ENCODE data around the gene IL15. TPM values are rescaled to one million over a fixed set of nuclear protein-coding genes. Genes with fewer than 3 reads are reported as not detected.

The IL15 gene
- total and polyA plus RNA-seq, 3 donors from 2014 or later, result 1.5 to 2.7 (median 1.7) TPM

DNA sequence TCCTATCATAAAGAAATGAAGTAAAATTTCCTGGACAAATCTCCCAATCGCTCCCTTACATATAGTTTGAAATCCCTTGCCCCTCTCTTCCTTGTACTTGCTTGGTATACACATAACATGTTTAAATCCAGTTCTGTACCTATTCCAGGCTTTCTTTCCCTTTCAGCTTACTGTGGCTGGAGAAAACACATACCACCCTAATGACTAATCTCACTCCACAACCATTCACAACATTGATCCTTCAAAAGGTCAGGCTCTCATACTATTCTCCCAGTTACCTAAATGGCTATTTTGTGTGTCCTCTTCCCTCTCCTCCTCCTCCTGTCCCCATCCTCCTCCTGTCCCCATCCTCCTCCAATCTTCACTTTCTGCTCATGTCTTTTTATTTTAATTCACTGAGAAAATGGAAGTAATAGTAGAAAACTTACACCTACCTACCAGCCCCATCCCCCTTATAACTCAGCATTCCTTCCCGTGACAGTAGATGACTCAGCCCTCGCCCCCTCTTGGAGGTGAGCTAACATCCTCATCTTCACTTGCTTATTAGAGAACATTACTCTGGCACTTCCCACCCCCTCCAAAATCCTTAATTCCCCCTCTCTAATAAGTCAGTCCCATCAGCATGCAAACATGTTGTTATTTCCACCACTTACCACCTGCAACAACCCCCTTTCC lies 77.5 kb downstream of the IL15 start:
- Histone ChIP-seq H3K4me3 (no peak overlapping the region), H3K27me3 (no peaks in the 10 kb centered on the region), H3K4me1 (no peaks in the 10 kb centered on the region), H3K36me3 (ENCODE audit: low read depth, missing control alignments) (no peaks in the 10 kb centered on the region), H3K9me3 (no peaks in the 10 kb centered on the region), H3K27ac (no peak overlapping the region)
- no peak for DNase-seq
- no peak for TF ChIP-seq POLR2A (IDR thresholded peaks at IDR 0.05)
- TF ChIP-seq, protein P1, sequence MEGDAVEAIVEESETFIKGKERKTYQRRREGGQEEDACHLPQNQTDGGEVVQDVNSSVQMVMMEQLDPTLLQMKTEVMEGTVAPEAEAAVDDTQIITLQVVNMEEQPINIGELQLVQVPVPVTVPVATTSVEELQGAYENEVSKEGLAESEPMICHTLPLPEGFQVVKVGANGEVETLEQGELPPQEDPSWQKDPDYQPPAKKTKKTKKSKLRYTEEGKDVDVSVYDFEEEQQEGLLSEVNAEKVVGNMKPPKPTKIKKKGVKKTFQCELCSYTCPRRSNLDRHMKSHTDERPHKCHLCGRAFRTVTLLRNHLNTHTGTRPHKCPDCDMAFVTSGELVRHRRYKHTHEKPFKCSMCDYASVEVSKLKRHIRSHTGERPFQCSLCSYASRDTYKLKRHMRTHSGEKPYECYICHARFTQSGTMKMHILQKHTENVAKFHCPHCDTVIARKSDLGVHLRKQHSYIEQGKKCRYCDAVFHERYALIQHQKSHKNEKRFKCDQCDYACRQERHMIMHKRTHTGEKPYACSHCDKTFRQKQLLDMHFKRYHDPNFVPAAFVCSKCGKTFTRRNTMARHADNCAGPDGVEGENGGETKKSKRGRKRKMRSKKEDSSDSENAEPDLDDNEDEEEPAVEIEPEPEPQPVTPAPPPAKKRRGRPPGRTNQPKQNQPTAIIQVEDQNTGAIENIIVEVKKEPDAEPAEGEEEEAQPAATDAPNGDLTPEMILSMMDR (IDR thresholded peaks at IDR 0.05), result no peak
- intact Hi-C loops (cut with DNase I; ENCODE audit: low total_unique reads), result no loop called here
- WGBS, 2 donors, result 81 to 89% methylated on average over 3 of the region's 3 CpGs

DNA sequence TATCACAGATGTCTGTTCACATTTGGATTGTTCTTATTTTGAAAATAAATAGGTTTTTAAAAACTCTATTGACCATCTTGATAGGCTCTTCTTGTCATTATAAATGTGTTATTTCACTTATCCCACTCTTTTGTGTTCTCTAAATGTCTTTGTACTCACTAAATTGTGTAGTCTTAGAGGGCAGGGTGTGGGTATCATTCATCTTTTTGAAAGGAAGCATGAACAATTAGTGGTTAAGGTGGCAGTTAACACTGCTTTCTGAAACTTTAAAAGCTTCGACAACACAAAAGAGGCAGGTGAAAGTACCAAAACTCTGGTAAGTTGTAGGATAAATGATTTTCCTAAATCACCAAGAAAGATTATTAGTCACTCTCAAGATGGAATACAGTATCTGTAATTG lies 83.2 kb downstream of the IL15 start:
- Histone ChIP-seq H3K27me3 (no peaks in the 10 kb centered on the region), H3K4me1 (no peaks in the 10 kb centered on the region), H3K9me3 (no peaks in the 10 kb centered on the region), H3K4me3 (no peak overlapping the region), H3K27ac (no peak overlapping the region), H3K36me3 (ENCODE audit: low read depth, missing control alignments) (no peaks in the 10 kb centered on the region)
- intact Hi-C loops (cut with DNase I; ENCODE audit: low total_unique reads), result no loop called here
- TF ChIP-seq, protein P1 (IDR thresholded peaks at IDR 0.05), result no peak
- no peak for TF ChIP-seq POLR2A (IDR thresholded peaks at IDR 0.05)
- DNase-seq, result no peak
- WGBS, 2 donors, result 85 to 100% methylated on average over 1 of the region's 1 CpG

DNA sequence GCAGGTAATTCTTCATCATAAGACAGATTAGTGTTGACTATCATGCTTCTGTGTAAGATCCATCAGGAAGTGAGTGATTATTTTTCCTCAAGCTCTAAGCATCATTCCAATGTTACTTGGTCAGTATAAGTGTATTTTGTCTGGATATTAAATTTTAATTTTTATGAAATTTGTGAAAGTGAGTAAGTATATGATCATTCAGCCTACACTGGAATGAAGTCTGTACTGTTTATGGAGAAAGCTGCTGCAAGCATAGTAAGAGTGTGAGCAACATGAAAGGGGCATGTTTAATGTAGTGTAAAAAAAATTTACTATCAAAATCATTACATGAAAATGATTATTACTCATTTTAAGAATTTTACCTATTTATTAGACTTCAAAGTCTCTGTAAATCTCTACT lies 84.8 kb downstream of the IL15 start:
- TF ChIP-seq, protein P1 (IDR thresholded peaks at IDR 0.05), result no peak
- DNase-seq, result no peak
- no peaks in the 10 kb centered on the region for H3K27me3 ChIP-seq
- H3K4me3 ChIP-seq, result no peak overlapping the region
- H3K4me1 ChIP-seq, result no peaks in the 10 kb centered on the region
- intact Hi-C loops (cut with DNase I; ENCODE audit: low total_unique reads), result no loop called here
- no peak overlapping the region for H3K27ac ChIP-seq
- no peaks in the 10 kb centered on the region for H3K36me3 ChIP-seq (ENCODE audit: low read depth, missing control alignments)
- no peaks in the 10 kb centered on the region for H3K9me3 ChIP-seq

DNA sequence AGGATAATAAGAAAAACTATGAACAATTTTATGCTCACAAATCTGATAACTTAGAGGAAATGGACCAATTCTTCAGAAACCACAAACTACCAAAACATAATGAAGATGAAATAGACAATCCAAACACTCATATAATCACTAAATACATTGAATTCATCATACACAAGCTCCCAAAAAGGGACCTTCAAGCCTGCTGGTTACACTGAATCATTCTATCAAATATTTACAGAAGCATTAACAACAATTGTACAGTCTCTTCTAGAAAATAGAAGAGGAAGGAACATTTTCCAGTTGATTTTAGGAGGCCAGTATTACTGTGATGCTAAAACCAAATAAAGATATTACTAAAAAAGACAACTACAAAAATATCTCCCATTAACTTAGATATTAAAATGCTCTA lies 88.3 kb downstream of the IL15 start:
- intact Hi-C loops (cut with DNase I; ENCODE audit: low total_unique reads), result no loop called here
- Histone ChIP-seq H3K4me1 (no peaks in the 10 kb centered on the region), H3K27ac (no peak overlapping the region), H3K9me3 (no peaks in the 10 kb centered on the region), H3K36me3 (ENCODE audit: low read depth, missing control alignments) (no peaks in the 10 kb centered on the region), H3K27me3 (no peaks in the 10 kb centered on the region), H3K4me3 (no peak overlapping the region)
- DNase-seq, result no peak
- TF ChIP-seq POLR2A (IDR thresholded peaks at IDR 0.05), result no peak
- TF ChIP-seq, protein P1 (IDR thresholded peaks at IDR 0.05), result no peak

DNA sequence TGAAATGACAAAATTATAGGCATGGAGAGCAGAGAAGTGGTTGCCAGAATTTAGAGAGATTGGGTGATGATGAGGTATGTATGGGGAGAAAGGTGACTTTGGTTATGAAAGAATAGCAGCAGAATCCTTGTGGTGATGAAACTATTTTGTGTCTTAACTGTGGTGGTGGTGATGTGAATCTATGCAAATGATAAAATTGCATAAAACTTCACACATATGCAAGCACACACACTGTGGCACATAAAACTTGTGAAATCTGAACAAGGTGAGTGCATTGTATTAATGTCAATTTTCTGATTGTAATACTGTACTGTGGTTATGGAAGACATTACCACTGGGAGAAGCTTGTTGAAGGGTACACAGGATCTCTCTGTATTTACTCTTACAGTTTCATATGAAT lies 91.0 kb downstream of the IL15 start:
- H3K27me3 ChIP-seq, result no peaks in the 10 kb centered on the region
- no peak for TF ChIP-seq POLR2A (IDR thresholded peaks at IDR 0.05)
- TF ChIP-seq, protein P1 (IDR thresholded peaks at IDR 0.05), result no peak
- no peaks in the 10 kb centered on the region for H3K36me3 ChIP-seq (ENCODE audit: low read depth, missing control alignments)
- no peaks in the 10 kb centered on the region for H3K9me3 ChIP-seq
- no peak overlapping the region for H3K4me3 ChIP-seq
- H3K27ac ChIP-seq, result no peak overlapping the region
- no peaks in the 10 kb centered on the region for H3K4me1 ChIP-seq
- intact Hi-C loops (cut with DNase I; ENCODE audit: low total_unique reads), result no loop called here
- no peak for DNase-seq

All from testis (tissue), 3 donors.